Right forelimb (tissue), 1 donor: ENCODE data around the gene SMPD4.
"Not testable (repeated sequence)": the region's sequence is repeated elsewhere in the genome, so short reads cannot be mapped to it uniquely, and the experiment has no call there.

Experiments used
- DNase-seq: peaks from one replicate; pipeline ENCODE4 v3.0.0-alpha.2; 2018

SMPD4 gene

GRCh38 chr2:130185896-130186295 is 4.5 kb upstream of the SMPD4 start:
- DNase-seq: no peak

- no peak for DNase-seq
Measured at GRCh38 chr2:130185436-130185835, 4.0 kb upstream of the SMPD4 start.

- DNase-seq: peak; percentile 53
Measured at GRCh38 chr2:130183512-130184373, 2.3 kb upstream of the SMPD4 start.

GRCh38 chr2:130182826-130183511 is 1.6 kb upstream of the SMPD4 start:
- DNase-seq: not testable (repeated sequence)

- DNase-seq: peak; percentile 92
Measured at GRCh38 chr2:130181880-130182682, 679 bp upstream of the SMPD4 start, which contains the start of gene MZT2B. Gene MZT2B (plus strand): TSS chr2:130182262. CDS start chr2:130182283, 21 bp downstream.

GRCh38 chr2:130180404-130181324 is 738 bp downstream of the SMPD4 start:
- DNase-seq: not testable (repeated sequence)

- DNase-seq: not testable (repeated sequence)
Measured at GRCh38 chr2:130174866-130175265, 6.5 kb downstream of the SMPD4 start.

- no peak for DNase-seq
Measured at GRCh38 chr2:130169896-130170295, 11.5 kb downstream of the SMPD4 start.

GRCh38 chr2:130169163-130169562 is 12.2 kb downstream of the SMPD4 start:
- not testable (repeated sequence) for DNase-seq

GRCh38 chr2:130166611-130167010 is 14.8 kb downstream of the SMPD4 start:
- not testable (repeated sequence) for DNase-seq

- DNase-seq: no peak
Measured at GRCh38 chr2:130165293-130166016, 15.9 kb downstream of the SMPD4 start.

- no peak for DNase-seq
Measured at GRCh38 chr2:130162968-130163367, 18.4 kb downstream of the SMPD4 start.

GRCh38 chr2:130162486-130162885 is 18.9 kb downstream of the SMPD4 start:
- not testable (repeated sequence) for DNase-seq

- DNase-seq: not testable (repeated sequence)
Measured at GRCh38 chr2:130160838-130161705, 20.3 kb downstream of the SMPD4 start.

GRCh38 chr2:130160131-130160530 is 21.3 kb downstream of the SMPD4 start:
- DNase-seq: no peak

GRCh38 chr2:130159376-130159775 is 22.0 kb downstream of the SMPD4 start:
- DNase-seq: not testable (repeated sequence)

- DNase-seq: no peak
Measured at GRCh38 chr2:130158631-130159030, 22.8 kb downstream of the SMPD4 start.

- DNase-seq: not testable (repeated sequence)
Measured at GRCh38 chr2:130157825-130158514, 23.4 kb downstream of the SMPD4 start.

- DNase-seq: not testable (repeated sequence)
Measured at GRCh38 chr2:130157354-130157753, 24.0 kb downstream of the SMPD4 start.

GRCh38 chr2:130156624-130157004 is 24.8 kb downstream of the SMPD4 start:
- DNase-seq: no peak
